BE2C (cell line): ENCODE data around the gene RIMBP2.

Experiments used
- DNase-seq: peaks from one replicate; pipeline ENCODE4 v3.0.0-alpha.2; 2020
- H3K27me3 ChIP-seq: fragments of 250-450 bp; sonication (Bioruptor Pico); 2 replicates; pipeline ENCODE4 v1.5.1; 2020; ENCODE audit warnings: mild to moderate bottlenecking
- H3K36me3 ChIP-seq: fragments of 250-450 bp; sonication (Bioruptor Pico); 2 replicates; pipeline ENCODE4 v1.5.1; 2020; ENCODE audit warnings: mild to moderate bottlenecking
- H3K4me1 ChIP-seq: fragments of 250-450 bp; sonication (Bioruptor Pico); 2 replicates; pipeline ENCODE4 v1.5.1; 2020
- H3K4me3 ChIP-seq: 2 replicates; pipeline ENCODE4 v1.5.1; 2011; ENCODE audit warnings: low read depth, low read length
- H3K9me3 ChIP-seq: fragments of 250-450 bp; sonication (Bioruptor Pico); 2 replicates; pipeline ENCODE4 v1.5.1; 2020
- TF ChIP-seq, protein P1 (sequence below): IDR thresholded peaks from 2 replicates; pipeline ENCODE4 v1.5.1; 2012; ENCODE audit warnings: mild to moderate bottlenecking, low read depth, low read length

The RIMBP2 gene

DNA sequence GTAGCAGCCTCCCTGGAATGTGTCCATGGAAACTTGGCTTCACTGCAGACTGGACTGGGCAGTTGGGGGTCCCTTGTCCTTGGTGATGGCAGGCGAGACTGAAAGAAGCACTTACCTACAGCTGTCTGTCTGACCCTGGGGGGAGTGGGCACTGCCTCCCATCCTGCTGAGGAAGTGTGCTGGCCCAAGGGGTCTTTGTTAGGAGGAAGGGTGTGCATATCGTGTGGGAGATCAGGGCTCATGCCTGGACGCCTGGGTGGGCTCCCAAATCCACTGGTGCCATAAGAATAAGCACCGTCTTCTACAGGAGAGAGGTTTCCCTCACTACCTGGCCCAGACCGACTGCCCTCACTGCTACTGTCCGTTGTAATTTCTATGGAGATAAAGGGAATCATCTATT lies 297.0 kb downstream of the RIMBP2 start:
- TF ChIP-seq, protein P1, sequence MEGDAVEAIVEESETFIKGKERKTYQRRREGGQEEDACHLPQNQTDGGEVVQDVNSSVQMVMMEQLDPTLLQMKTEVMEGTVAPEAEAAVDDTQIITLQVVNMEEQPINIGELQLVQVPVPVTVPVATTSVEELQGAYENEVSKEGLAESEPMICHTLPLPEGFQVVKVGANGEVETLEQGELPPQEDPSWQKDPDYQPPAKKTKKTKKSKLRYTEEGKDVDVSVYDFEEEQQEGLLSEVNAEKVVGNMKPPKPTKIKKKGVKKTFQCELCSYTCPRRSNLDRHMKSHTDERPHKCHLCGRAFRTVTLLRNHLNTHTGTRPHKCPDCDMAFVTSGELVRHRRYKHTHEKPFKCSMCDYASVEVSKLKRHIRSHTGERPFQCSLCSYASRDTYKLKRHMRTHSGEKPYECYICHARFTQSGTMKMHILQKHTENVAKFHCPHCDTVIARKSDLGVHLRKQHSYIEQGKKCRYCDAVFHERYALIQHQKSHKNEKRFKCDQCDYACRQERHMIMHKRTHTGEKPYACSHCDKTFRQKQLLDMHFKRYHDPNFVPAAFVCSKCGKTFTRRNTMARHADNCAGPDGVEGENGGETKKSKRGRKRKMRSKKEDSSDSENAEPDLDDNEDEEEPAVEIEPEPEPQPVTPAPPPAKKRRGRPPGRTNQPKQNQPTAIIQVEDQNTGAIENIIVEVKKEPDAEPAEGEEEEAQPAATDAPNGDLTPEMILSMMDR = no peak
- no peaks in the 10 kb centered on the region for H3K27me3 ChIP-seq
- no peak overlapping the region for H3K4me3 ChIP-seq
- no peak for DNase-seq
- H3K4me1 ChIP-seq = no peaks in the 10 kb centered on the region
- peaks cover 60% of the 10 kb centered on the region for H3K36me3 ChIP-seq
- no peaks in the 10 kb centered on the region for H3K9me3 ChIP-seq

DNA sequence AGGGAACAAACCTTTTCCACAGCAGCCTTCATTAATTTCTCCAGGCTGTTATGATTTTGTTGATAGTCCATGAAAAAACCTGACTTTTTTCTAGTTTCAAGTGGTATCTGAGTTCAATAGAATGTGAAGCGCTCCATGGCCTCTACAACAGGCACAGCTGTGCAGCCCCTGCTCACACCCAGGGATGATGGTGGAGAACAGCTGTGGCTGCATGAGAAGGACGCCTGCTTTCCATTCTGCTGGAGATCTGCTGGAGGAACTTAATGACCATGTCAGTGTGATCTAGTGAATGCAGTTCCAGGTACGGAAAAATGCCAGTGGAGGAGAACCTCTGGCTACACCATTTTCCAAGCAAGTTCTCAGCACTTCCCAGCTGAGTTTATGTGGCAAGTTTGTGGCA lies 297.8 kb downstream of the RIMBP2 start:
- TF ChIP-seq, protein P1 = no peak
- no peak for DNase-seq
- Histone ChIP-seq H3K27me3 (no peaks in the 10 kb centered on the region), H3K36me3 (peaks cover 66% of the 10 kb centered on the region), H3K4me1 (no peaks in the 10 kb centered on the region), H3K9me3 (no peaks in the 10 kb centered on the region), H3K4me3 (no peak overlapping the region)

DNA sequence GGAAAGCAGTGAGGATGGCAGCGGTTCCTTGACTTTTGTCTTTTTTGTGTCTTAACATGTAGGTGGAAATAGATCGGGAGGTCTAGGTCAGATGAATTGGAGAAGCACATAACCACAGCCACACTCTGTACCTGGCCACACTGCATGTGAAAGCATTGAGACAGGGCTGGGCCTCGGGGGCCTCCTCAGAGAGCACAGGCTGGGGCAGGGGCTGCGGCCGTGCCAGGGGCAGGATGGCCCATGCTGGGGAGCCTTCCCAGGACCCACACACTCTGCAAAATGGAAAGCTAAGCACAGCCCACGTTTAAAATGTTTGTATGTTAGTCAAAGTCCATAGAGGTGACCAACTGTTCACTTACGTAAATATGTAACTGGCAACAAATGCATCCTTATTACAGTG lies 301.7 kb downstream of the RIMBP2 start:
- no peaks in the 10 kb centered on the region for H3K4me1 ChIP-seq
- no peaks in the 10 kb centered on the region for H3K9me3 ChIP-seq
- no peak for DNase-seq
- no peak overlapping the region for H3K4me3 ChIP-seq
- H3K36me3 ChIP-seq = peaks cover 69% of the 10 kb centered on the region
- H3K27me3 ChIP-seq = no peaks in the 10 kb centered on the region
- TF ChIP-seq, protein P1 = no peak

DNA sequence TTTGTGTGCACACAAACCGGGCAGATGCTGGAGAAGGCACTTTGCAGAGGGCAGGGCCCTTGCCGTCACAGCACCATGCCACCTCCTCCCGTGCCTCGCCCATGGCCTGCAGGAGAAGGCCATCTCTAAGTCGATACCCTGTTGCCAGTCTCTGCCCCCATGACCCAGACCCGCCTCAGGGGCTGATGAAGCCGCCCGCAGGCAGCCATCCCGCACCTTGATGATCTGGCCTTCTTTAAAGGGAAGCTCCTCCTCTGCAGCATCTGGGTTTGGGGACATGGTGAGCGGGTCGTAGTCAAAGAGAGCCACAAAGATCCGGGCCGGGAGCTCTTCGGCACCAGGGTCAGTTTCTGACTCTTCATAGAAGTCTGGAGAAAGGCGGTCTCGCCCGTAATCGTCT lies 302.2 kb downstream of the RIMBP2 start:
- no peaks in the 10 kb centered on the region for H3K27me3 ChIP-seq
- H3K9me3 ChIP-seq = no peaks in the 10 kb centered on the region
- H3K4me1 ChIP-seq = no peaks in the 10 kb centered on the region
- H3K4me3 ChIP-seq = no peak overlapping the region
- peaks cover 71% of the 10 kb centered on the region for H3K36me3 ChIP-seq
- DNase-seq = no peak
- TF ChIP-seq, protein P1 = no peak

DNA sequence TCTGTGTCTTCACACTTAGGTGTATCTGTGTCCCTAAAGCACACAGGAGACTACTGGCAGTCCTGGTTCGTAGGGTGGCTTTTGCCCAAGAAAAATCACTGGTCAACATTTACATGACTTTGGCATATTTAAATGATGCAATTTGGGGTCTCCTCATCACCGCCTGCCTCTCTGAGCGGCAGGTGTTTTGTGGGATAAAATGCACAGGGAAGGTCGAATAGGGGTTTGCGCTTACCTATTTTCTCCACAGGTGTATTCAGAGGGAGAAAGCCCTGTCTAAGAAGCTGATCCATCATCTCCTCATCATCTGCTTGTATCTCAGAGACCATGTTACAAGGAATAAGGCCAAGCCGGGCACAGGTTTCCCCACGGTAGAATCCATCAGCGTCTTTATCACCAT lies 303.7 kb downstream of the RIMBP2 start:
- DNase-seq = no peak
- H3K36me3 ChIP-seq = peaks cover 78% of the 10 kb centered on the region
- H3K9me3 ChIP-seq = no peaks in the 10 kb centered on the region
- no peak overlapping the region for H3K4me3 ChIP-seq
- TF ChIP-seq, protein P1 = no peak
- H3K27me3 ChIP-seq = no peaks in the 10 kb centered on the region
- H3K4me1 ChIP-seq = no peaks in the 10 kb centered on the region

DNA sequence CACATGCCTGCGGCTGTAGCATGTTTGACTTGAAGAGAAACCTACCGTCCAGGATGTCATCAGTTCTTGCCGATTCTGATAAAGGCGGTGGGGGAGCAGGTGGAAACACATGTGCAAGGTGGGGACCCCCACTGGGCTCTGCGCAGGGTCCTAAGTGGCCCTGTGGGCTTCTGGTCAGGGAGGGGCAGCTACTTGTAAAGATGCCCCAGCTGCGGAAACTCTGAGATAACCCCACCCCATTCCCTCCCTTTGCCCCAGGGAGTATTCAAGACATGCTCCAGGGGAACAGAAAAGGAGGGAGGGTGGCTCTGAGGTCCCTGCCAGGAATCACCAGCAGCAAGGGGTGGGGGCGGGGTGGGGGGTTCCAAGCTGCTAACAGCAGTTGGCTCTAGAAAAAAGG lies 310.8 kb downstream of the RIMBP2 start:
- TF ChIP-seq, protein P1 = no peak
- Histone ChIP-seq H3K4me1 (no peaks in the 10 kb centered on the region), H3K9me3 (no peaks in the 10 kb centered on the region), H3K36me3 (peaks cover 75% of the 10 kb centered on the region), H3K27me3 (no peaks in the 10 kb centered on the region), H3K4me3 (no peak overlapping the region)
- no peak for DNase-seq
